HG03159 (cell line): ENCODE results near the gene STK11.
A peak's percentile ranks its signal among the peaks of the same experiment; 100 is the strongest.
"Not testable (repeated sequence)": the region's sequence is repeated elsewhere in the genome, so short reads cannot be mapped to it uniquely, and the experiment has no call there.

Source experiments
- ATAC-seq: cut with Tn5 transposase; IDR thresholded peaks from one replicate; pipeline ENCODE4 v1.9.1; 2021; ENCODE audit warnings: mild to moderate bottlenecking, moderate library complexity; ENCODE audit not compliant: unreplicated experiment

The STK11 gene

DNA sequence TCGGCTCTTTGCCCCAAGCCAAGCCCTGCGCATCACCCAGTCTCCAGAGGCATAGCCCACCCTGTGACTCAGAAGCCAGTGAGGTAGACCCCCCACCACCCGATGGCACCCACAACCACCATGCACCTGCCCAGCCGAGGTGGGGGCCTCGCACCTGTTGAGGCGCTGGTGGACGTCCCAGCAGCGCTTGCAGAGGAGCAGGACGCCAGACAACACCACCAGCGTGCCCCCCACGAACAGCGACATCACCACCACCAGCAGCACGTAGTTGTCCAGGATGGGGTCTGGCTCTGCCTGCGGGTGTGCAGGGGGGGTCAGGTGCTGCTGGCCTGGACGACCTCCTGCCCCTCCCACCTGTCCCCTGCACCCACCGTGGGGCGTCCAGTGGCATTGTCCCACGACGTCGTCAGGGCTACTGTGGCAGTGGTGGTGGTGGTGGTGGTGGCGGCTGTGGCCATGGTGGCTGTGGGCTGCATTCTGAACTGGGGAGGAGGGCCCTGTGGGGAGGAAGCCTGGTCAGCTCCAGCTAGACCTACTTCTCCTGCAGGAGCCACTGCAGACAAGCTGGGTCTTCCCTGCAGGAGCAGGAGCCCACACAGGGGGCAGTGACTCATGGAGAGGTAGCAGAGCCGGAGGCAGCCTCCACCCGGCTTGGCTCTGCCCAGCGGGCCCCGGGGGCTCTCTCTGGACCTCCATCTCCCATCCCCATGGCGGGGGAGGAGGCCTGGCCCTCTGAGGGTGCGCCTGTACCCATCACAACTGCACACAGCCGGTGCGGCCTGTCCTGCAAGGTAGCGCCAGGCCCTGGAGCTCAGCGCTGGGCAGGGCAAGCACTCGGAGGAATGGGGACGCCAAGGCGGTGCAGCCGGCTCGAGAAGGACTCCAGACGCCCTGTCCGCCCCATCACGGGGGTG, 30.3 kb downstream of the STK11 start:
- ATAC-seq = no peak

DNA sequence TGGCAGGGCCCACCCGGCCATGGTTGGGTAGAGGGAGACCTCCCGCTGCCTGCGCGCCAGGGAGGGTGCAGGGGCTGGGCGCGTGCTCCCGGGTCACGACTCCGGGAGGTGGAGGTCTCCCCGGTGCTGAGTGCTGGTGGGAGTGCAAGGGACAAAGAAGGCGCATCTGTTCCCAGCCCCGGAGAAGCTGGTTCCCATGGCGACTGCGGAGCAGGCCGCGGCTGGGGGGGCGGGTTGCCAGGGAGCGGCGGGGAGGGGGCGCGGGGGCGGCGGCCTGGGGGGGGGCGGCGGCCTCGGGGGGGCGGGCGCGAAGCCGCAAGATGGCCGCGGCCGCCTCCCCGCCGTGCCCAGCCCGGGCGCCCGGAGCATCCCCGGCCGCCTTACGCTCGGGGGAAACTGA, 31.0 kb downstream of the STK11 start:
- no peak for ATAC-seq

DNA sequence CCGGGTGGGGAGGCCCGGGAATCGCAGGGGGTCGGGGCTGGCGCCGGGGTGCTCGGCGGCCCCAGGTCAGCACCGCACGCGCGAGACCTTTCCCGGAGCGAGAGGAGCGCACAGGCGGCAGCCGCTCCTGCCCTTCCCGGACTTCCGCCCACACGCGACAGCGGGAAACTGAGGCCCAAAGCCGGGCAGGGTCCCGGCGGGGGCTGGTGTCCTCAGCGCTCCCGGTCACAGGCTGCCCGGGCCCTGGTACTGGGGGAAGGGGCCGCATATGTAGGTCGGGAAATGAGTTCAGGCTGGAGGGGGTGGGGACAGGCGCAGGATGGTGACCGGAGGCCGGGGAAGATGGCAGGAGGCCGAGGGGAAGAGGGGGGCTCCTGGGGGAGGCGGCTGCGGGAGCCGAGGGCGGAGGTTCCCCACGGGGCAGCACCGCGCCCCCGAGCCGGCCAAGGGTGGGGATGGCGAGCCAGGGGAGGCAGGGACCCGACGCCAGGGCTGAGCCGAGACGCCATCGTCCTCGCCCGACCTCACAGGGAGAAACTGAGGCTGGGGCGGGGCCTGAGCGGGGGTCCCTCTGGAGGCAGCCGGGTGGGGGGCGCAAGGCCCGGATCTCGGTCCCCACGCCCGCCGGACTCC, 31.6 kb downstream of the STK11 start:
- ATAC-seq = no peak

DNA sequence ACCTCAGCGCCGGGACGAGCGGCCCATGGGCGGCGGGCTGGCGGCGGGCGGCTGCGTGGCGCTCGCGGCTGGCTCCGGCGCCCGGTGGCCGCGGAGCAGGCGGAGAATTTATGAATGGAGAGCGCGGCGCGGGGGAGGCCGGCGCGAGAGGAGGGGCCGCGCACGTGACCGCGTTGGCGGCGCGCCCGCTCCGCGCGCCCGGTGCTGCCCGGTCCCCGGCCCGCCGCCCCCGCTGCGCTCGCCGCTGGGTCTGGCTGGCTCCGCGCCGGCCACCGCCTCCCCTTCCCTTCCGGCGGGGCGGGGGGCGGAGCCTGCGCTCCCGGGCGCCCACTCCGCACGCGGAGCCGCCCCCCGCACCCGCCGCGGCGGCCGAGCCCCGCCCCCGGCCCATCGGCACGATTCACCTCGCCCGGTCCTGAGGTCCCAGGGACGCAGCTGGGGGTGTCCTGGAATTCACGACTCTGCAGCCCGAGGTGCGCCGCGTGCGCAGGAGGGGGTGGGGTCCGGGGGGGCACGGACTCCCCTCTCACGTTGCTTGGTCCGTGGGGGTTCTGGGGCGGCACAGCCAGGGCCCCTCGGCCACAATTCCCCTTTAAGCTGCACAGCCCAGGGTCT, 32.3 kb downstream of the STK11 start, which contains the start of gene CBARP:
TSS of gene CBARP (minus strand) at position 252 of the 615 bp plus-strand sequence. CDS start 1,905 bp downstream, outside the sequence.
- ATAC-seq = no peak

DNA sequence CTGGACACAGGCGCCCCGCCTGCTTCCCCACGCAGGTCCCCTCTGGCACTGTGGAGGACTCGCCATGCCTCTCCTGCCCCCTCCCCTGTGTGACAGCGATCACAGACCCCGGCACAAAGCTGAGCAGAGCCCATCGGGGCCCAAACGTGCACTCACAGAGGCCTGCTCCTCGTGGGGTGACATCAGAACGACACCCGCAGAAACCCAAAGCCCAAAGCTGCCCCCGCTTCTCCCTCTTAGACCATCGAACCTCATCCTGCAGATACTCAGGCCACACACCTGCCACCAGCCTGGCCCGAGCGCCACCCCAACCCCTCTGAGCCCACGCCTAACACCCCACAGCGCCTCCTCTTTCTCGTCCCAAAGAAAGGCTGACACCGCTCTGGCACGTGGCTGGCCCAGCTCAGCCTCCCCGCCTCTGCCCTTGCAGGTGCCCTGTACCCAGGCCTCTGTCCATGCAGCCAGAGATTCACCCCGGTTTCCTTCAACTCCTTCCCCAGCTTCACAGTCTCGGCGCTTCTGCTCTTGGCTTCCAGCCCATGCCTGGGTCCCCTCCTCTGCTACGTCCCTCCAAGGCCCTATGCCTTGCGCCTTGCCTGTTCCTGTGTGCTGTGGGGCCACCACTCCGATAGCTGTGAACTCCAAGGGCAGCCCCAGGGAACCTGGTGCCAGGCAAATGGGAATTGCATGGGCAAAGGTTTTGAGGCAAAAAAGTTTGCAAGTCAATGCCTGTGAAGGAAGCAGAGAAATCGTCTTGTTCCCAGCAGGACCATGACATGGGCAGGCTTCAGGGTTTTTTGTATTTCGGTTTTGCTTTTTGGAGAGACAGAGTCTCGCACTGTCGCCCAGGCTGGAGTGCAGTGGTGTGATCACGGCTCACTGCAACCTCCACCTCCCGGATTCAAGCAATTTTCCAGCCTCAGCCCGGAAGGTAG, 33.1 kb downstream of the STK11 start:
- no peak for ATAC-seq

DNA sequence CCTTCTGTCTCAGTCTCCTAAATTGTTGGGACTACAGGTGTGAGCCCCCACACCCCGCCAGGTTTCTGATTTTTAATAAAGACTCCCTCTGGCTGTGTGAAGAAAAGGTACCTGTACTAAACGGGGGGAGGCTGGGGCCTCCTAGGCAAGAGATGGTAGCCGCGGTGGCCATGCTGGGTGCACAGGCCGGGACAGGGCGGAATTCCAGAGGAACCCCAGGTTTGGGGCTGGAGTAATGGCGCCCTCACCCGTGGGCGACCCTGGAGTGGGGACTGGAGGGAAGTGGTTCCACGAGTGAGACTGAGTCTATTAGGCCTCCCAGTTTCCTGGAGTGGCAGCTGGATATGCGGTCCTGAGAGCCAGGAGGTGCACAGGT, 33.8 kb downstream of the STK11 start:
- no peak for ATAC-seq

DNA sequence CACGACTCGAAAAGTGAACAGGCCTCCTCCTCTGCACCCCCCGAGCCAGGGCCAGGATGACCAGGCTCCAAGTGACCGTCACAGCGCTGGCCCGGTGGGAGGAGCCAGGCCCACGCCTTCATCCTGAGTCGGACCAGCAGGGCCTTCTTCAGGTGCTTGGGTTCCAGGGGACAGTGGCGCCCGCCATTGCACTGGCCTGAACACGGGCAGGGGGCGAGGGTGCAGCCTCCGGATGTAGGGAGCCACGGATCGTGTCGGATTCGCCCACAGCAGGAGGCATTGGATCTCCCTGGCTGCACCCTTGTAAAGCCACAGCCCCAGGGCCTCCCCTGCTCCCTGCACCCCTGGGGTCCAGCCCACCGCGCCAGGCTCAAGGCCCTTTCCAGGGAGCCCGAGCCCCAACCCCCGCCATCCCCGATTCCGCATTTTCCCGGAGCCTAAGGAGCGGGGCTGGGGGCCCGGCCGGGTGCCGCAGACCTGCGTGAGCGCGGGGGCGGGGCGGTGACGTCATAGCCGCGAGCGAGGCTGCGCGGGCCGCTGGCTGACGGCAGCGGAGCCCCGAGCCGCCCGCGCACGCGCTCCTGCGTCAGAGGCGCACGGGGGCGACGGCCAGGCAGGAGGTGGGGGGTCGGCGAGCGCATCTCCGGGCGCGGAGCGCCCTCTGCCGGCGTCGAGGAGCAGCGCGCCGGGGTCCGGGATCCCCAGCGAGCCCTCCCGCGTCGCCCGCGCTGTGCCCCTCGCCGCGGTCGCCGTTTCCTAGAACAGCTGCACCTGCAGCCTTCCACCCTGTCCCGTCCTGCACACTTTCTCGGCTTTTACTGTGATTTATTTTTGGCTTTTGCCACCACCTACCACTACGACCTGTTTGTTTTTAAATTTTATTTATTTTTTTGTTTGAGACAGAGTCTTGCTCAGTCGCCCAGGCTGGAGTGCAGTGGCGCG, 34.5 kb downstream of the STK11 start:
- no peak for ATAC-seq

DNA sequence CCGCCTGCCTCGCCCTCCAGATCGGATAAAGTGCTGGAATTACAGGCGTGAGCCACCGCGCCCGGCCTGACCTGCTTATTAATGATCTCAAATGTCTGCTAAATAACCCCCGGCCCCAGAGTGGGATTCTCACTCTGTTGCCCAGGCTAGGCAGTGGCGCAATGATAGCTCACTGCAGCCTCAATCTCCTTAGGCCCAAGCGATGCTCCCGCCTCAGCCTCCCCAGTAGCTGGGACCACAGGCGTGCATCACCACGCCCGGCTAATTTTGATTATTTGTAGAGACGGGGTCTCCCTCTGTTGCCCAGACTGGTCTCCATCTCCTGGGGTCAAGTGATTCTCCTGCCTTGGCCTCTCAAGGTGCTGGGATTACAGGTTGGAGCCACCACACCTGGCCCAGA, 35.3 kb downstream of the STK11 start:
- ATAC-seq = no peak

DNA sequence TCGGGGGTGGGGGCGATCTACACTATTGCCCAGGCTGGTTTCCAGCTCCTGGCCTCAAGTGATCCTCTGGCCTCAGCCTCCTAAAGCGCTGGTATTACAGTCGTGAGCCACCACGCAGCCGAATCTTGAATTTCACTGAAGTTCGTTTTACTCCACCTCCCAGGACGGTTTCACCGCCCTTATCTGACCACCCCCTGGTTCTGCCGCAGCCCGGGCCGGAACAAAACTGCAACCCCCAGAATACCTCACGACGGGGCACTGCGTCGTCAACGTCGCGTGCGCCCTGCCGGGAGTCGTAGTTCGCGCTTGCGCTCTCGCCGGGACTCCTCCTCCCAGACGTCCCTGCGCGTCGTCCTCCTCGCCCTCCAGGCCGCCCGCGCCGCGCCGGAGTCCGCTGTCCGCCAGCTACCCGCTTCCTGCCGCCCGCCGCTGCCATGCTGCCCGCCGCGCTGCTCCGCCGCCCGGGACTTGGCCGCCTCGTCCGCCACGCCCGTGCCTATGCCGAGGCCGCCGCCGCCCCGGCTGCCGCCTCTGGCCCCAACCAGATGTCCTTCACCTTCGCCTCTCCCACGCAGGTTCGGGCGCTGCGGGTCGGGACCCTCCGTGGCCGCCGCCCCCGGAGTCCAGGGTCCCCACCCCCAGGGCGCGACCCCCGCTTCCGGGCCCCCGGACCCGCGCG, 36.0 kb downstream of the STK11 start, which contains the start of gene ATP5F1D:
TSS of gene ATP5F1D (plus strand) at position 335 of the 679 bp plus-strand sequence. CDS start at position 435, 100 bp downstream.
- ATAC-seq = peak; percentile 43

DNA sequence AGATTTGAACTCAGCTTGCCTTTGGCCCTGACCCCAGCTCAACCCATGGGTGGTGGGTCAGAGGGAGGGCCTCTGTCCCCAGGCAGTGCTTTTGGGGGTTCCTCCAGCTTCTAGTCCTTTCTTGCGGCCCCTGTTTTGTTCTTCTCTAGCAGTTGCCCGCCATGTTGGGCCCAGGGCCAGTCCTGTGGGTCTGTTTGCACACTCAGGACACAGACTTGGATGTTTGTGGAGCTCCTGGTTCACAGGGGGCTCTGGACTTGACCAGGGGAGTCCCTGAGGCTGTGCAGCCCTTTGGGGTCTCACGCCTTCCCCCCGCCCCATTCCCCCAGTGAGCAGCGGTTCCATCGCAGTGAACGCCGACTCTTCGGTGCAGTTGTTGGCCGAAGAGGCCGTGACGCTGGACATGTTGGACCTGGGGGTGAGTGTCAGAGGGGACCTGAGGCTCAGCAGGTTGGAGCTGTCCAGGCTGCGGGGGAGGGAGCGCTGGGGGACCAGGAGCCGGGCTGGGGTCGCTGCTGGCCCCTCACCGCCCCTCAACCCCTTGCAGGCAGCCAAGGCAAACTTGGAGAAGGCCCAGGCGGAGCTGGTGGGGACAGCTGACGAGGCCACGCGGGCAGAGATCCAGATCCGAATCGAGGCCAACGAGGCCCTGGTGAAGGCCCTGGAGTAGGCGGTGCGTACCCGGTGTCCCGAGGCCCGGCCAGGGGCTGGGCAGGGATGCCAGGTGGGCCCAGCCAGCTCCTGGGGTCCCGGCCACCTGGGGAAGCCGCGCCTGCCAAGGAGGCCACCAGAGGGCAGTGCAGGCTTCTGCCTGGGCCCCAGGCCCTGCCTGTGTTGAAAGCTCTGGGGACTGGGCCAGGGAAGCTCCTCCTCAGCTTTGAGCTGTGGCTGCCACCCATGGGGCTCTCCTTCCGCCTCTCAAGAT, 38.5 kb downstream of the STK11 start:
- no peak for ATAC-seq

DNA sequence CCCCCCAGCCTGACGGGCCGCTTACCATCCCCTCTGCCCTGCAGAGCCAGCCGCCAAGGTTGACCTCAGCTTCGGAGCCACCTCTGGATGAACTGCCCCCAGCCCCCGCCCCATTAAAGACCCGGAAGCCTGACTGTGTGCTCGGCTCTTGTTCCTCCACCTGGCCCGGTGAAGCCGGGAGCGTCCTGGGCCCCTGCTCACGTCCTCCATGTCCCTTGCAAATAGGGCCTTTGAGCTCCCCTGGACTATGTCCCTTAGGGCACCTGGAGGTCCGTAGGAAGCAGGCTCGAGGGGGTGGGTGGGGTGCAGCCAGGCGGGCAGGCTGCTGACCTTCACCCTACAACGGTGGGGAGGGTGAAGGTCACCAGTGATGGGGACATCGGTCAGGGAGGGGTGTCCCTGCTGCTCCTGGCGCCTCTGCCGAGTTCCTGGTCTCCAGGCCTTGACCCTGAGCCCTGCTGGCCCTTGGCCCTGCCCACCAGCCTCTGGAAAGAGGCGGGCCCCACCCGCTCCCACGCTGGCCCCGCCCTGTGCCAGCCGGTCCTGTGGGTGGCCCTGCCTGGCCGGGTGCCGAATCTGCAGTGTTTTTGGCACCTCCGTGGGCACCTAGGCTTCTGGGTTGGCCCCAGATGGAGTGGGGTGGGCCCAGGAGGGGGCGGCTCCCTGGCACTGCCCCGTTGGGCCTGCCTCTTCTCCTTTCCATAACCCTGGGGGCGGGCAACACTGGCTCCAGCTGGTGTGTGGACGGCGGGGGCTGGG, 39.3 kb downstream of the STK11 start:
- ATAC-seq = no peak

DNA sequence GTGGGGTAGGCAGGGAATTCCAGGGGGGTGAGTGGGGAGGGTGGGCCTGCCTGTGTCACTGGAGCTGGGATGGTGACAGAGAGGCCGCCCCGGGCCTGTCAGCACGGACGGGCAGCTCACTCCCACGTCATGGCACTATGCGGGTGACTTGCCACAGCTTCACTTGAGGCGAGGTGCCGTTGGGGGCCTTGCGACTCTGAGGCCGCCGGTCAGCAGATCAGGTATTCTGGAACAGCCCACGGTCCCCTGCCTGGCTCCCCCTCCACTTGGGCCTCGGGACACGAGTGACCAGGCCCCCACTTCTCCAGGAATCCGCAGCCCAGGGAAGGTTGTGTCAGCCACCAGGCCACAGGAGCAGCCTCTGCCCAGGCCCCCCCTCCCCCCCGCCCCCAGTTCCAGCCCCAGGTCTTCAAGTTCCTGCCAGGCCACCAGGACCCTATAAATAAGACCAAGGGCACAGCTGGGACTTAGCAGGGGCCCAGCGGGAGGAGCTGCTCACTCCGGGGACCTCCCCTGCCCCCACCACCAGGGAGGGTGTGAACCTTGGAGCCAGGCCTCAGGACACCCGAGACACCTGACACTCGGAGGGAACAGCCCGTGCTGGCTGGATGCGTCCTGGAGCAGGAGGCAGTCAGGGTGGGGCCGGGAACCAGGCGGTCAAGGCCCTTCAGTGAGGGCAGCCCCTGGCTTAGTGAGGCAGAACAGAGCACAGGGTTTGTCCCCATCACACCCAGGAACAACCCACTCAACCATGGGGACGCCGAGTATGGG, 40.1 kb downstream of the STK11 start:
- ATAC-seq = no peak

DNA sequence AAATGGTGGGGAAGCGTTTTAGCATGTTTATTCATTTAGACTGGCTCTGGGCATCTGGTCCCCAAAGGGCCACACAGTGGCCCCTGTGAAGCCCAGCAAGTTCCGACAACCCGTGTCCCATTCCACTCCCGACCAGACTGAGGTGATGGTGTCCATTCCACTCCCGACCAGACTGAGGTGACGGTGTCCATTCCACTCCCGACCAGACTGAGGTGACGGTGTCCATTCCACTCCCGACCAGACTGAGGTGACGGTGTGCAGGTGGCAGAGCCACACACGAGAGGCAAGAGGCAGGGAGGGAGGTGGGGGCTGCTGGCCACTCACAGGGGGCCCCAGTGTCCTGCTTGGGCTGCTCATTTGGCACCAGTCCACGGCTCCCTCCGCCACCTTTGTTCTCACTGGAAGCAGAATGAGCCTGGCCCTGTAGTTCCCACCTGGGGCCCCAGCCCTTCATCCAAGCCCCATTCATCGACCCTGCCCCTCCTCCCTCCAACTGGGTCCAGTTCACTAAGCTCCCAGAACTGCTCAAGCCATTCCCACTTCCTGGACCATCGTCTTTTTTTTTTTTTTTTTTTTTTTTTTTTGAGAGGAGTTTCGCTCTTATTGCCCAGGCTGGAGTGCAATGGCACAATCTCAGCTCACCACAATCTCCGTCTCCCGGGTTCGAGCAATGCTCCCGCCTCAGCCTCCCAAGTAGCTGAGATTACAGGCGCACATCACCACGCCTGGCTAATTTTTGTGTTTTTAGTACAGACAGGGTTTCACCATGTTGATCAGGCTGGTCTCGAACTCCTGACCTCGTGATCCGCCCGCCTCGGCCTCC, 40.9 kb downstream of the STK11 start:
- not testable (repeated sequence) for ATAC-seq

DNA sequence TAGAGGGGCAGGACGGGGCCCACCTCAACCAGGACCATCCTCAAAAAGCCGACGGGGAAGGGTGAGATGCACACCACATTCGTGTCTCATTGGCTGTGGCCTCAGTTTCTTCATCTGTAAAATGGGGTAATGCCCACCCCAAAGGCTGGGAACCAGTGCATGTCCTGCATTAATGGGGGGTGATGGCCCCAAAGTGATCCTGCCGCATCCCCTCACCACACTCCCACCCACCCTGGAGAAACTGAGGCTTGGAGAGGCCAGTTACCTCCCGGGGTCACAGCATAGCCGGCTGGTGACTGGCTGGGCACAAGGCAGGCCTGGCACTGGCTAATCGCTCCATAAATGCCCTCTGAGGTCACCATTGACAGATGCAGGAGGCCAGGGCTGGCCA, 42.2 kb downstream of the STK11 start:
- no peak for ATAC-seq

DNA sequence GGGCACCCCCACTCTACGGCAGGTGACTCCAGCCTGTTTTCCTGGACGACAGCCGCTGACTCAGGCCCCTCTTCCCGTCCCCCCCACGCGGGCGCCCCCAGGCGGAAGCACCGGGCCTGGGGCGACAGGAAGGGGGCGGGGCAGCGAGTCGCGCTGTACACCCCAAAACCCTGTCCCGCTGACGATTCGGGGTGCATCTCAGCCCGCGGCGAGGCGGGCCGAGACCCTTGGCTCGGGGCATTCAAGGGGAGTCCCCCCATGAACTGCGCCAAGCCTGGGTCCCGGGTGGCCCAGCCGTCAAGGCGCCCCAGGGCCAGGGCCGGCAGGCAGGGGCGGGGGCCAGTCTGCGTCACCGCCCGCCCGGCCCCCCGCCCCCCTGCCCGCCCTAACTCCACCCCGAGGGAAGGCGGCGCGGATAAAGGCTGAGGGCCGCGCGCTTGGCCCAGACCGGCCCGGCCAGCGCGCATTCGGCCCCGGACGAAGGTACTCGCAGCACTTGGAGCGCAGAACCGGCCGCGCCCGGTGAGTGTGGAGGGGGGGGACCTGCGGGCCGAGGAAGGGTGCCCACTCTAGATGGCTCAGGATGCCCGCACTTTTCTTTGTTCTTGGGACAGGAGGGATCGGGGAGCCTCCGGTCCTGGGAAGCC, 42.7 kb downstream of the STK11 start, which contains the start of gene MIDN:
TSS of gene MIDN (plus strand) at position 445 of the 647 bp plus-strand sequence. CDS start 1,714 bp downstream, outside the sequence.
- peak; percentile 17 for ATAC-seq
